Gastroesophageal sphincter (tissue), 4 donors: Measurements from ENCODE around the gene PRSS12. TPM values are rescaled to one million over a fixed set of nuclear protein-coding genes. Genes with fewer than 3 reads are reported as not detected.
A peak's percentile ranks its signal among the peaks of the same experiment; 100 is the strongest.

Experiments
- ATAC-seq: fragments of 150-250 bp; one replicate; pipeline ENCODE4 v1.9.1; 2016; ENCODE audit warnings: mild to moderate bottlenecking, moderate library complexity
- H3K27ac ChIP-seq, 4 donors: fragments of 200-600 bp; sonication (generic) in 3 of 4; 1 replicate in 3 of 4; 2 replicates in 1 of 4; pipeline ENCODE4 v1.5.1; 2016 to 2019
- H3K27me3 ChIP-seq: fragments of 200-600 bp; sonication (generic); one replicate; pipeline ENCODE4 v1.5.1; 2019
- H3K36me3 ChIP-seq, 2 donors: fragments of 200-600 bp; sonication (generic); one replicate each; pipeline ENCODE4 v1.5.1; 2019; ENCODE audit warnings: control low read depth in 1 of 2
- H3K4me1 ChIP-seq, 3 donors: fragments of 200-600 bp; sonication (generic); 1 replicate in 2 of 3; 2 replicates in 1 of 3; pipeline ENCODE4 v1.5.1; 2016 to 2019; ENCODE audit warnings: control low read depth in 2 of 3
- H3K4me3 ChIP-seq, 2 donors: fragments of 200-600 bp; sonication (generic); one replicate each; pipeline ENCODE4 v1.5.1; 2019; ENCODE audit warnings: mild to moderate bottlenecking in 1 of 2, moderate library complexity in 1 of 2
- H3K9me3 ChIP-seq, 3 donors: fragments of 200-600 bp; sonication (generic); one replicate each; pipeline ENCODE4 v1.5.1; 2017 to 2019; ENCODE audit warnings: control low read depth in 2 of 3
- EP300 ChIP-seq: sonication (generic); formaldehyde crosslinking; IDR thresholded peaks from one replicate; pipeline ENCODE4 v1.6.1; 2017; ENCODE audit warnings: antibody characterized with exemption, mild to moderate bottlenecking
- POLR2A ChIP-seq, 2 donors: fragments of 450-650 bp; IDR thresholded peaks; one replicate each; pipeline ENCODE4 v1.6.1; 2017; ENCODE audit warnings: antibody characterized with exemption in 2 of 2, mild to moderate bottlenecking in 2 of 2, moderate library complexity in 1 of 2
- POLR2AphosphoS5 ChIP-seq: sonication (generic); formaldehyde crosslinking; IDR thresholded peaks from one replicate; pipeline ENCODE4 v1.6.1; 2017; ENCODE audit warnings: antibody characterized with exemption
- WGBS, 2 donors: methylation state at CpG; one replicate each; pipeline ENCODE4 v1.1.5; 2018; ENCODE audit warnings: low coverage in 1 of 2; 5-methylcytosine and 5-hydroxymethylcytosine counted together
- total RNA-seq, 4 donors: library from RNA; depleted of rRNA; stranded (reverse); fragments of >200 nt; gene quantifications; one replicate each; pipeline ENCODE4 v1.1.0, GENCODE V29; 2016
- TF ChIP-seq, protein P1 (sequence below), 4 experiments: fragments of 200-600 bp in 2 of 4; fragments of 450-650 bp in 2 of 4; sonication (generic) in 1 of 4; IDR thresholded peaks; one replicate each; pipeline ENCODE4 v1.5.1; 2017 to 2019; ENCODE audit warnings: antibody characterized with exemption in 4 of 4, mild to moderate bottlenecking in 2 of 4, moderate library complexity in 2 of 4

Gene PRSS12
- total RNA-seq, 4 donors from 2014 or later, result 0.13 to 1.7 (median 0.45) TPM

- Histone ChIP-seq H3K9me3 (no peaks in the 10 kb centered on the region), H3K27me3 (no peaks in the 10 kb centered on the region), H3K36me3 (peaks cover 0 to 8% of the 10 kb centered on the region in 2 donors), H3K4me1 (peaks cover 0 to 32% (median 0%) of the 10 kb centered on the region in 3 donors), H3K4me3 (no peak overlapping the region), H3K27ac (no peak overlapping the region)
- ATAC-seq, result no peak
- 57 to 86% methylated on average over 4 of the region's 4 CpGs for WGBS, 2 donors
- TF ChIP-seq POLR2A (IDR thresholded peaks at IDR 0.05) (no peak), EP300 (no peak), POLR2AphosphoS5 (no peak)
- TF ChIP-seq, protein P1, sequence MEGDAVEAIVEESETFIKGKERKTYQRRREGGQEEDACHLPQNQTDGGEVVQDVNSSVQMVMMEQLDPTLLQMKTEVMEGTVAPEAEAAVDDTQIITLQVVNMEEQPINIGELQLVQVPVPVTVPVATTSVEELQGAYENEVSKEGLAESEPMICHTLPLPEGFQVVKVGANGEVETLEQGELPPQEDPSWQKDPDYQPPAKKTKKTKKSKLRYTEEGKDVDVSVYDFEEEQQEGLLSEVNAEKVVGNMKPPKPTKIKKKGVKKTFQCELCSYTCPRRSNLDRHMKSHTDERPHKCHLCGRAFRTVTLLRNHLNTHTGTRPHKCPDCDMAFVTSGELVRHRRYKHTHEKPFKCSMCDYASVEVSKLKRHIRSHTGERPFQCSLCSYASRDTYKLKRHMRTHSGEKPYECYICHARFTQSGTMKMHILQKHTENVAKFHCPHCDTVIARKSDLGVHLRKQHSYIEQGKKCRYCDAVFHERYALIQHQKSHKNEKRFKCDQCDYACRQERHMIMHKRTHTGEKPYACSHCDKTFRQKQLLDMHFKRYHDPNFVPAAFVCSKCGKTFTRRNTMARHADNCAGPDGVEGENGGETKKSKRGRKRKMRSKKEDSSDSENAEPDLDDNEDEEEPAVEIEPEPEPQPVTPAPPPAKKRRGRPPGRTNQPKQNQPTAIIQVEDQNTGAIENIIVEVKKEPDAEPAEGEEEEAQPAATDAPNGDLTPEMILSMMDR (IDR thresholded peaks at IDR 0.05), result no peak
Measured at GRCh38 chr4:118282692-118283091, 70.1 kb downstream of the PRSS12 start.

GRCh38 chr4:118281611-118282442 is 71.0 kb downstream of the PRSS12 start:
- no peak overlapping the region for H3K4me3 ChIP-seq
- ATAC-seq, result no peak
- H3K9me3 ChIP-seq, result no peaks in the 10 kb centered on the region
- 27 to 39% methylated on average over 3 to 9 of the region's 9 CpGs for WGBS, 2 donors
- peaks cover 0 to 32% (median 0%) of the 10 kb centered on the region in 3 donors for H3K4me1 ChIP-seq
- no peak for TF ChIP-seq EP300
- TF ChIP-seq POLR2AphosphoS5, result no peak
- TF ChIP-seq POLR2A (IDR thresholded peaks at IDR 0.05), result no peak
- TF ChIP-seq, protein P1 (IDR thresholded peaks at IDR 0.05), result no peak
- peaks cover 0 to 8% of the 10 kb centered on the region in 2 donors for H3K36me3 ChIP-seq
- no peak overlapping the region for H3K27ac ChIP-seq
- no peaks in the 10 kb centered on the region for H3K27me3 ChIP-seq

- no peaks in the 10 kb centered on the region for H3K9me3 ChIP-seq
- WGBS, 2 donors, result 6 to 10% methylated on average over 2 of the region's 2 CpGs
- peaks cover 0 to 8% of the 10 kb centered on the region in 2 donors for H3K36me3 ChIP-seq
- TF ChIP-seq, protein P1 (IDR thresholded peaks at IDR 0.05), result peak; percentile 16 to 55 (median 29)
- no peak for TF ChIP-seq EP300
- ATAC-seq, result no peak
- H3K27ac ChIP-seq, result peak overlapping the region in 1 of 4 donors; percentile 22
- H3K4me3 ChIP-seq, result no peak overlapping the region
- no peaks in the 10 kb centered on the region for H3K27me3 ChIP-seq
- H3K4me1 ChIP-seq, result peaks cover 0 to 32% (median 0%) of the 10 kb centered on the region in 3 donors
Measured at GRCh38 chr4:118280501-118281218, 72.1 kb downstream of the PRSS12 start.

DNA sequence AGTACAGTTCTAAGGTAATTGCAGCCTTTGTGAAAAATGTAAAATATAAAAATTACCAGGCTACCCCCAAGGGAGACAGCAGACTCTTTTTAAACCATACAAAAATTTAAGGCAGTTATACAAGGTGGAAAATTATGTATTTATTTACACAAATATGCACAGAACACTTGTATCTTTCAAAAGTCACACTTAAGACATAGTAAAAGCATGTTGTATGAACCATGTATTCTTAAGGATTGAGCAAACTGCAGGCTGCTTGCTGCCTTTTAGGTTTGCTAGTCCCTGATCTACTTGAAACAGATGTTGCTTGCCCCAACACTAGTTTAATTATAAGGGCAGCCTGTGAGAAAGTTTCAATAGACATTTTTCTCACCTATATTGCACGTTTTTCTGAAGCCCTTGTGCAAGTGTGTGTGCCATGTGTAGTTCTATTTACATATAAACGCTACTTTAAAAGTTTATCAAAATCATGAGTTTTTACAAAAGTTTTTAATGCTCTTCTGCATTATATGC is 72.8 kb downstream of the PRSS12 start:
- TF ChIP-seq POLR2A (IDR thresholded peaks at IDR 0.05) (no peak), POLR2AphosphoS5 (no peak), EP300 (no peak)
- TF ChIP-seq, protein P1 (IDR thresholded peaks at IDR 0.05), result no peak
- Histone ChIP-seq H3K4me3 (peak overlapping the region in 1 of 2 donors; percentile 67), H3K27ac (peak overlapping the region; percentile 86 to 91 (median 90)), H3K36me3 (peaks cover 0 to 8% of the 10 kb centered on the region in 2 donors), H3K9me3 (no peaks in the 10 kb centered on the region), H3K27me3 (no peaks in the 10 kb centered on the region), H3K4me1 (peaks cover 0 to 32% (median 0%) of the 10 kb centered on the region in 3 donors)
- ATAC-seq, result no peak
- 40 to 42% methylated on average over 2 of the region's 2 CpGs for WGBS, 2 donors
